Astrocyte of the cerebellum (primary cell): Measurements from ENCODE around the gene FOSL1.

ENCODE experiments used
- DNase-seq: peaks from one replicate; pipeline ENCODE4 v3.0.0-alpha.2; 2011; ENCODE audit warnings: low read depth
- H3K4me3 ChIP-seq: 2 replicates; pipeline ENCODE4 v1.5.1; 2011; ENCODE audit warnings: mild to moderate bottlenecking, low read depth, low read length, moderate library complexity
- CTCF ChIP-seq: IDR thresholded peaks from 2 replicates; pipeline ENCODE4 v1.5.1; 2012; ENCODE audit warnings: low read length, low read depth, moderate library complexity, mild to moderate bottlenecking; ENCODE audit errors: missing control alignments
- in situ Hi-C: cut with HindIII; loops from 2 replicates; pipeline ENCODE4 v1.10.0; 2017; ENCODE audit warnings: low sequenced_read_pairs

The FOSL1 gene

GRCh38 chr11:65857500-65857852, 42.7 kb downstream of the FOSL1 start:
- TF ChIP-seq CTCF, result no peak
- peak overlapping the region; percentile 96 for H3K4me3 ChIP-seq
- in situ Hi-C loops, result no loop called here
- DNase-seq, result no peak

- TF ChIP-seq CTCF, result no peak
- DNase-seq, result no peak
- peak overlapping the region; percentile 96 for H3K4me3 ChIP-seq
- in situ Hi-C loops, result no loop called here
These were observed 43.3 kb downstream of the FOSL1 start for GRCh38 chr11:65856689-65857499.

- TF ChIP-seq CTCF, result no peak
- no peak for DNase-seq
- peak overlapping the region; percentile 96 for H3K4me3 ChIP-seq
- in situ Hi-C loops, result no loop called here
These were observed 44.2 kb downstream of the FOSL1 start for GRCh38 chr11:65855927-65856363.

GRCh38 chr11:65854852-65855837, 45.0 kb downstream of the FOSL1 start:
- in situ Hi-C loops, result no loop called here

GRCh38 chr11:65854161-65854592, 46.0 kb downstream of the FOSL1 start:
- TF ChIP-seq CTCF, result no peak
- DNase-seq, result no peak
- H3K4me3 ChIP-seq, result no peak overlapping the region
- in situ Hi-C loops, result no loop called here

More at GRCh38 chr11:65854852-65855837, 45.0 kb downstream of the FOSL1 start:
- H3K4me3 ChIP-seq, result no peak overlapping the region
- no peak for TF ChIP-seq CTCF
- DNase-seq, result no peak

GRCh38 chr11:65853246-65853979, 46.8 kb downstream of the FOSL1 start:
- no peak for DNase-seq
- in situ Hi-C loops, result no loop called here
- no peak overlapping the region for H3K4me3 ChIP-seq
- no peak for TF ChIP-seq CTCF
